ENCODE data around the gene CNIH2. TPM values are rescaled to one million over a fixed set of nuclear protein-coding genes. Genes with fewer than 3 reads are reported as not detected.

The CNIH2 gene
- total and polyA plus RNA-seq, 2 of the 8 experiments (the other 6 are each of a cell fraction or from before 2014, with no cell fraction given): 12.5 to 15.8 TPM

- TF ChIP-seq GTF2F1 (IDR thresholded peaks at IDR 0.05; ENCODE audit: borderline replicate concordance, low read depth, low read length): no peak
- no peak for TF ChIP-seq SIN3A (conservative IDR thresholded peaks at IDR 0.05 in 1 of 2, IDR thresholded peaks at IDR 0.05 in 1 of 2; ENCODE audit: low read depth in 1 of 2, low read length in 2 of 2)
- TF ChIP-seq, protein P1, sequence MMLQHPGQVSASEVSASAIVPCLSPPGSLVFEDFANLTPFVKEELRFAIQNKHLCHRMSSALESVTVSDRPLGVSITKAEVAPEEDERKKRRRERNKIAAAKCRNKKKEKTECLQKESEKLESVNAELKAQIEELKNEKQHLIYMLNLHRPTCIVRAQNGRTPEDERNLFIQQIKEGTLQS (IDR thresholded peaks at IDR 0.05; ENCODE audit: insufficient read depth, low read depth, low read length): no peak
- no peak for TF ChIP-seq KDM1A (IDR thresholded peaks at IDR 0.05; ENCODE audit: borderline replicate concordance, low read length)
- TF ChIP-seq RNF2 (IDR thresholded peaks at IDR 0.05; ENCODE audit: borderline replicate concordance, low read depth, low read length, missing control alignments, poor library complexity, severe bottlenecking): no peak
- no peak for TF ChIP-seq JUN (IDR thresholded peaks at IDR 0.05; ENCODE audit: low read depth, low read length)
- no peak for TF ChIP-seq EP300 (IDR thresholded peaks at IDR 0.05; ENCODE audit: borderline replicate concordance in 1 of 2, low read depth in 2 of 2, low read length in 2 of 2)
These were observed 38.5 kb upstream of the CNIH2 start (continued) for GRCh38 chr11:66239511-66239910.

Data from H1 (cell line).